Measurements from ENCODE around the gene UNC93A. TPM values are rescaled to one million over a fixed set of nuclear protein-coding genes. Genes with fewer than 3 reads are reported as not detected.

Gene UNC93A
- total and polyA plus RNA-seq, 9 of the 15 experiments (the other 6 are each of a cell fraction or from before 2014, with no cell fraction given), result not detected

DNA sequence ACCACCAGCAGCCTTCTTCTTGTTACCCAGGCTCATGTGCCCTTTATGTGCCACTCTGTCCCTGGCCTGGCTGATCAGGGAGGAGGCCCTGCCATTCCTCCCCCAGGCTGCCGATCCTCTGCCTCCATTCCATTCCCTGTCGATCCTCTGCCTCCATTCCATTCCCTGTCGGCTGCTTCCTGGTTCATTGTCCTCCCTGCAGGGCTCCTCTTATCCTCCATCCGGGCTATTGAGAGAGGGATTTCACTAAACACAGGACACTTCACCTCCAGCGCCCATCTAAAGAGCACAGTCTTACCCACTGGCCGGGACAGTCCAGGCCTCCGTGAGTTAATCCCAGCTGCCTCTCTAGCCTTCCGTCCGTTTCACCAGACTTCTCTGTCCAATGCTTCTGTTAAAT lies 26.1 kb downstream of the UNC93A start (continued):
- TF ChIP-seq MGA (IDR thresholded peaks at IDR 0.05) (no peak), ZNF764 (CRISPR knock-in tag; IDR thresholded peaks at IDR 0.05; ENCODE audit: low read depth) (no peak), ZSCAN29 (IDR thresholded peaks at IDR 0.05) (no peak), RBBP5 (IDR thresholded peaks at IDR 0.05; ENCODE audit: borderline replicate concordance, insufficient read depth, low read length, poor library complexity, severe bottlenecking) (no peak), CEBPB (tag; IDR thresholded peaks at IDR 0.05) (no peak), HNRNPL (IDR thresholded peaks at IDR 0.05; ENCODE audit: low read depth, low read length) (no peak), WHSC1 (IDR thresholded peaks at IDR 0.05; ENCODE audit: low read length) (no peak), PHF8 (IDR thresholded peaks at IDR 0.05; ENCODE audit: borderline replicate concordance, low read length) (no peak), KLF16 (IDR thresholded peaks at IDR 0.05) (no peak), NCOR1 (IDR thresholded peaks at IDR 0.05) (no peak)
- TF ChIP-seq, protein P1, sequence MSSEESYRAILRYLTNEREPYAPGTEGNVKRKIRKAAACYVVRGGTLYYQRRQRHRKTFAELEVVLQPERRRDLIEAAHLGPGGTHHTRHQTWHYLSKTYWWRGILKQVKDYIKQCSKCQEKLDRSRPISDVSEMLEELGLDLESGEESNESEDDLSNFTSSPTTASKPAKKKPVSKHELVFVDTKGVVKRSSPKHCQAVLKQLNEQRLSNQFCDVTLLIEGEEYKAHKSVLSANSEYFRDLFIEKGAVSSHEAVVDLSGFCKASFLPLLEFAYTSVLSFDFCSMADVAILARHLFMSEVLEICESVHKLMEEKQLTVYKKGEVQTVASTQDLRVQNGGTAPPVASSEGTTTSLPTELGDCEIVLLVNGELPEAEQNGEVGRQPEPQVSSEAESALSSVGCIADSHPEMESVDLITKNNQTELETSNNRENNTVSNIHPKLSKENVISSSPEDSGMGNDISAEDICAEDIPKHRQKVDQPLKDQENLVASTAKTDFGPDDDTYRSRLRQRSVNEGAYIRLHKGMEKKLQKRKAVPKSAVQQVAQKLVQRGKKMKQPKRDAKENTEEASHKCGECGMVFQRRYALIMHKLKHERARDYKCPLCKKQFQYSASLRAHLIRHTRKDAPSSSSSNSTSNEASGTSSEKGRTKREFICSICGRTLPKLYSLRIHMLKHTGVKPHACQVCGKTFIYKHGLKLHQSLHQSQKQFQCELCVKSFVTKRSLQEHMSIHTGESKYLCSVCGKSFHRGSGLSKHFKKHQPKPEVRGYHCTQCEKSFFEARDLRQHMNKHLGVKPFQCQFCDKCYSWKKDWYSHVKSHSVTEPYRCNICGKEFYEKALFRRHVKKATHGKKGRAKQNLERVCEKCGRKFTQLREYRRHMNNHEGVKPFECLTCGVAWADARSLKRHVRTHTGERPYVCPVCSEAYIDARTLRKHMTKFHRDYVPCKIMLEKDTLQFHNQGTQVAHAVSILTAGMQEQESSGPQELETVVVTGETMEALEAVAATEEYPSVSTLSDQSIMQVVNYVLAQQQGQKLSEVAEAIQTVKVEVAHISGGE (CRISPR knock-in tag; IDR thresholded peaks at IDR 0.05), result no peak
